Measurements from ENCODE around the gene IRX1.

- no peak for TF ChIP-seq SREBF2 (IDR thresholded peaks at IDR 0.05)
- no peak for TF ChIP-seq PHF8 (IDR thresholded peaks at IDR 0.05; ENCODE audit: borderline replicate concordance, low read depth)
- no peak for TF ChIP-seq CTCF (IDR thresholded peaks at IDR 0.05)
- TF ChIP-seq POLR2AphosphoS2 (conservative IDR thresholded peaks at IDR 0.05; ENCODE audit: low read length) = no peak
- no peak for TF ChIP-seq E2F6 (IDR thresholded peaks at IDR 0.05; ENCODE audit: borderline replicate concordance, low read depth)
- no peak for TF ChIP-seq POLR2A (IDR thresholded peaks at IDR 0.05; ENCODE audit: low read length)
- TF ChIP-seq RAD21 (conservative IDR thresholded peaks at IDR 0.05 in 1 of 2, IDR thresholded peaks at IDR 0.05 in 1 of 2) = no peak
- TF ChIP-seq RFX5 (IDR thresholded peaks at IDR 0.05) = no peak
- no peak for TF ChIP-seq CHD2 (IDR thresholded peaks at IDR 0.05; ENCODE audit: low read length, partially characterized antibody)
- no peak for TF ChIP-seq USF2 (IDR thresholded peaks at IDR 0.05)
- no peak for TF ChIP-seq CHD4 (IDR thresholded peaks at IDR 0.05; ENCODE audit: borderline replicate concordance)
These were observed 27.3 kb downstream of the IRX1 start for GRCh38 chr5:3622961-3623360.
